ENCODE results near the gene ITPA. TPM values are rescaled to one million over a fixed set of nuclear protein-coding genes. Genes with fewer than 3 reads are reported as not detected.

The ITPA gene
- total RNA-seq, 1 donor = 26.2 TPM

DNA sequence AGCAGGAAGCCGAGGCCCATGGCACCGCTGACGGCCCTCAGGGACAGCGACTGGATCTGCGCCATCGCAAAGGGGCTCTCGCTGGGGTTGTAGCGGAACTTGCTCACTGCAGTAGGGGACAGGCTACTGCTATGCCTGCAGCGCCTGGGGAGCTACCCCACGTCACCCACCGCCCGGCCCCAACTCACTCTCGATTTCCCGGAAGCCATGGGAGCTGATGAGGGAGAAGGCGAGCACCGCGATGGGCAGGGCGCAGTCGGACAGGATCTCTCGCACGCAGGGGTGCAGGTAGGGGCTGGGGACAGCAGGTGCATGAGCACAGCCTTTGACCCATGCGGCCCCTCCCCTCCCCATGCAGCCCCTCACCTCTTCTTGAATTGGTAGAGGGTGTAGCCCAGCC lies 19.9 kb downstream of the ITPA start:
- no peak overlapping the region for H3K4me3 ChIP-seq (ENCODE audit: low read depth, low read length)
- DNase-seq (ENCODE audit: low read depth) = no peak
- TF ChIP-seq CTCF (IDR thresholded peaks at IDR 0.05; ENCODE audit: insufficient read depth, low read length) = no peak

GRCh38 chr20:3229798-3230197 lies 20.5 kb downstream of the ITPA start:
- no peak overlapping the region for H3K4me3 ChIP-seq (ENCODE audit: low read depth, low read length)
- TF ChIP-seq CTCF (IDR thresholded peaks at IDR 0.05; ENCODE audit: insufficient read depth, low read length) = no peak
- DNase-seq (ENCODE audit: low read depth) = no peak

- no peak for DNase-seq (ENCODE audit: low read depth)
- no peak for TF ChIP-seq CTCF (IDR thresholded peaks at IDR 0.05; ENCODE audit: insufficient read depth, low read length)
Measured at GRCh38 chr20:3231116-3231515, 21.8 kb downstream of the ITPA start.

DNA sequence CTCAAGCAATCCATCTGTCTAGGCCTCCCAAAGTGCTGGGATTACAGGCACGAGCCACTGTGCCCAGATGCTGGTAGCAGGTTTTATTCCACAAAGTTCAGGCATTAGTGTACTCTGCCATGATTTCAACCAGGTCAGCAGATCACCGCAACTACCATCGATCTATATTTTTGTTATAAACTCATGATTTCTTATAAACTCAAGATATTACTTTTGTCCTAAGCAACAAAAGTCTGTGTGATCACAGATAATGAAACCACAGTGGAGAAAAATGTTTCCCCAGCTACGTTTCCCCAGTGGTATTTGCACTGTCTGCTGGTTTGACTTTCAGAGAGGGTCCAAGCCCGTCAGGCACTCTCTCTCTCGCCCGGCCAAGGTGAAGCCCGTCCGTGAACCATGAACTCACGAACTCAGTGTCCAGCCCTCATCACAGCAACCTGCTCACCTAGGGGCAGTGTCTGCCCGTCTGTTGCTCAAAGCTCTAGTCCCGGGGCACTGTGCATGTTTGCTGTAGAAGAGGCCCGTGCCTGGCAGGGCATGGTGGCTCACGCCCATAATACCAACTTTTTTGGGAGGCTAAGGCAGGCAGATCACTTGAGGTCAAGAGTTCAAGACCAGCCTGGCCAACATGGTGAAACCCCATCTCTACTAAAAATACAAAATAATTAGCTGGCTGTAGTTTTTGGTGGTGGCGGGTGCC lies 22.7 kb downstream of the ITPA start:
- TF ChIP-seq CTCF (IDR thresholded peaks at IDR 0.05; ENCODE audit: insufficient read depth, low read length) = no peak
- no peak overlapping the region for H3K4me3 ChIP-seq (ENCODE audit: low read depth, low read length)
- no peak for DNase-seq (ENCODE audit: low read depth)

More at GRCh38 chr20:3231116-3231515, 21.8 kb downstream of the ITPA start:
- no peak overlapping the region for H3K4me3 ChIP-seq (ENCODE audit: low read depth, low read length)

GRCh38 chr20:3233131-3233990 lies 24.1 kb downstream of the ITPA start:
- no peak overlapping the region for H3K4me3 ChIP-seq (ENCODE audit: low read depth, low read length)
- no peak for DNase-seq (ENCODE audit: low read depth)
- no peak for TF ChIP-seq CTCF (IDR thresholded peaks at IDR 0.05; ENCODE audit: insufficient read depth, low read length)

GRCh38 chr20:3233991-3234498 lies 24.7 kb downstream of the ITPA start:
- no peak overlapping the region for H3K4me3 ChIP-seq (ENCODE audit: low read depth, low read length)
- TF ChIP-seq CTCF (IDR thresholded peaks at IDR 0.05; ENCODE audit: insufficient read depth, low read length) = no peak
- DNase-seq (ENCODE audit: low read depth) = no peak
